GM21737 (cell line): ENCODE results near the gene SPTBN5.
A peak's percentile ranks its signal among the peaks of the same experiment; 100 is the strongest.

Experiments
- ATAC-seq: cut with Tn5 transposase; IDR thresholded peaks from one replicate; pipeline ENCODE4 v1.9.1; 2021; ENCODE audit warnings: mild to moderate bottlenecking, moderate library complexity; ENCODE audit not compliant: unreplicated experiment

SPTBN5 gene

DNA sequence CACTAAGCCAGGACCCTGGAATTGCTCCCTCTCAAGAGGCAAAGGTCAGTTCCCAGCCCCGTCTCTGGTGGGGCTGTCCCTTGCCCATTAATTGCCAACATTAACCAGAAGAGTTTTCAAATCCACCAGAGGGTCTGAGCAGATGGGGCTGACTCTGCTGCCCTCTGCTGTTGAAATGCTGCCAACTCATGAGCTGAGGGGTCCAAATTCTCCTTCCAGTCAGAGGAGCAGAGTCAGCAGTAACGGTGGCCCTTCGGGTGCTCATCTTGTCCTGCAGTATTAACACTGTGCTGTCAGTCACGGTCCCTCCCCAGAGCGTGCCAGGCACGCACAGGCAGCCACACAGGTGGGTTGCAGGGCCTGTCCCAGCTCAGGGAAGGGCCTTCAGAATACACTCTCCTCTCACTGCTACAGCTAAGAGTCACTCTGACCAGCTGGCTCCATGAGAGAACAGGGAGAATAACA is 10.7 kb upstream of the SPTBN5 start:
- ATAC-seq: peak; percentile 54

DNA sequence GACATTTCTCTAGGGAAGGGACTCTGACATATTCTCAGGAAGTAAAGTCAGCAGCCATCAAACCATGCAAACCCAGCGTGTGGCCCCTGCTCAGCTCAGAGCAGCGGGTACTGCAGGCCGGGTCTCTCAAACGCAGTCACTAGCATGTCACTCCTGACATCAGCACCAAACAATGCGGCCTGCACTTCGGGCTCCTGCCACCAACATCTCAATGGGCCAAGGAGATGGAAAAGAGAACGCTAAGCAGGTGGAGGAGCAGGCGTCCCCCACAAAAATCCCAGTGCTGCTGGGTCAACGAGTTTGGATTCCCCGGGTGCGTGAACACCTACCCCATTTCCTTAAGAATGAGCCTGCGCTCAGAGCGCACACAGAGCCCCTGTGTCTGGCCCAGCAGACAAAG is 9.9 kb upstream of the SPTBN5 start:
- ATAC-seq: no peak

DNA sequence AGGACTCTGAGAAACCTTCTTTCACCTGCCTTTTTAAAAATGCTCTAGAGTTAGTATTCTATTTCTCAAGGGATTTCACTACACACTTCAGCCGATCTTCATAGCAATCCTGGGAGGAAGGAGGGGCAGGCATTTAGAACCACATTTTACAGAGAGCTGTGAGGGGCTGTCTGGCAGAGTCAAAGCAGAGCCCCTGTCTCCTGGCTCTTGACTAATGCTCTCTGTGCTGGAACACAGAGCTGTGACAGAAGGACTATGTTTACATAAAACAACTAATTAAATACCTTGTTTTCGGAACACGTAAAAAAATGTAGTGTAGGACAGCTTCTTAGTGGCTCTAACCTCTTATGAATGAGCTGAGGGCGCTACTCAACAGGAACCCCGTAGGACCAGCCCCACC is 7.6 kb upstream of the SPTBN5 start:
- ATAC-seq: no peak

DNA sequence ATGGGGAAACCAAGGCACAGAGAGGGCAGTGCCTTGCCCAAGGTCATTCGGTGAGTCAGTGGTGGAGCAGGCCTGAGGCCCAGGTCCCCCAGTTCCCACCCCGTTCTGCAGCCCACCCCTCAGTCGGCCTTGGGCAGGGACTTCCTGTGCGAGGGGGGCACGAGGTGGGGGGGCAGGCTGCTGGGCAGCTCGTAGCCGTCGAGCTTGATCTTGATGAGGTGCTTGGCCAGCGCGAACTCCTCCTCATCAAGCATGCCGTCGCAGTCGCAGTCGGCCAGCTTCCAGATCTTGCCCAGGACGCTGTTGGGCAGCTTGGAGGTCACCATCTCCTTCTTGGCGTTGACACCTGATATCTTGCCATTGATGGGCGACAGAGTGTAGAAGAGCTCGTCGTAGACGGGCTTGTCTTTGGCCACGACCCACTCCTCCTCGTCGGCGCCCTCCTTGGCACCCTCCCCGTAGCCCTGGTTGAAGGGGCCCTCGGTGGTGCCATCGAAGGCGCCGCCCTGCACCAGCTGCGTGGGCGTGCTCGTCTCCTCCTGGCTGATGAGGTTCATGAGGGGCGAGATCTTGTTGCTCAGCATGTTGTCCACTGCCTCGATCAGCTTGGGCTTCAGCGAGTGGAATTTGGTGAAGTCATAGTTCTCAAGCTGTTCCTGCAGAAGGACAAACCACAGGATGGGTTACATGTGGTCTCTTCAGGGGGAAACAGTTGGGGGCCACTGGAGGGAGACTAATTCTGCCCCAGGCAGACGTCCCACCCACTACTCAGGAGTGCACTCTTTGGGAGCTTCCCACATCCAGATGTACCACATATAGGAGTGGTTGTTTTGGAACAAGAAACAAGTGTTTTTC is 6.9 kb upstream of the SPTBN5 start:
- ATAC-seq: no peak

DNA sequence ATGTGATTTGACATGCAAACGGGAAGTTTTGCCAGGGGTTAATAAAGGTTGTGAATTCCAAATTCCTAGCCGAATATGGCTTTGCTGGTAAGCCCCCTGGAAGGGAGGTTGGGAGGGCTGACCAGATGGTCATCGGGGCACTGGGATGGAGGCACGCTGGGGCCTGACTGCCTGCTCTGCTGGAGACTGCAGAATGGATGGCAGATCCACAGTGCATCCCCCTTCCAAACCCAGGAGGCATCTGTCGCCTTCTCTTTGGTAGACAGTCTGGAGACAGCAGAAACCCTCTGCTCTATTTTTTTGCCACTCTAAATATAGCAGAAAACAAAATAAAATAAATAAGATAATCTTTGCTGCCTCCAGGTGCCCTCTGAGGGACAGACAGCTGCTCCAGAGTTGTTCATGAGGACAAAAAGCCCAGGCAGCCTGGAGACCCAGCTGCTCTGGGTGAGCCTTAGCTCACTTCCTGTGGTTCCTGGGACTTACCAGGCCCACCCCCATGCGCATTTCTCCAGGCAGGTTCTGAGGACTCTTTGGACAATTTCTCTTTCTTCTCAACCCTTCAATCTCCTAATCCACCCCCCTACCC is 6.1 kb upstream of the SPTBN5 start:
- ATAC-seq: no peak

DNA sequence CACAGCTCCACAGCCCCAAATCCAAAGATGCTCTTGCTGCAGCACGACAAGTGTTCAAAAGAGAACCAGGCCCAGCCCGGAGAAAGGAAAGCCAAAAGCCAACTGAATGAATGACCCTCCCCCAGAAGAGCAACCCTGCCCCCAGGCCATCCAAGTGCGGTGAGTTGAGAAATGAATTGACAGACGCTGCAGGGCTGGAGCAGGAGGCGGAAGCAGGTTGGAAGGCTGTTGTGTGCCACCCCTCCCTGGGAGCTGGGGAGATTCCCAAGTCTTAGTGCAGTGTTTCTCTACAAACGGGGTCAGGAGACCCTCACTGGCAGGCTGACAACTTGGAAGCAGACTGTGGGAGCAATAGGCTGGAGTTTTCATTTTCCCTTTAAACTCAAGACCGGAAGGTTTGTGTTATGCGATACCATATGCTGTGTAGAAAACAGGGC is 3.5 kb upstream of the SPTBN5 start:
- ATAC-seq: no peak

DNA sequence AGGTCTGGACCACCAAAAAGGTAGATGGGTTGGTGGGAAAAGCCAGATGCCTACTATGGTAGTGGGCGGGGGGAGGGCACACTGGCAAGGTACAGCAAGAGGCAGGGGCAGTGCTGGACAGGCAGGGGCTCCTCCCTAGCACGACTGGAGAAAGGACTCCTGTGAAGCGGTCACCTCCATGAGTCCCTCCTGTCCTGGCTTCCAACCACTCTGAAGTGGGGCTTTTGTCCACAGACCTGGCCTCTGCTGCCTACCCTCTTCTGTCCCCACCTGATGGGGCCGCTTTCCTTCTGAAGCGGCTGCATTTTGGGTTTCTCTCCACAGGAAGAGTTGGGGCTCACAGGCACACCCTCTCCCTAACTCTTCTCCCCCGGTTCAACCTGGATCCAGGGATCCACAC is 2.7 kb upstream of the SPTBN5 start:
- no peak for ATAC-seq

DNA sequence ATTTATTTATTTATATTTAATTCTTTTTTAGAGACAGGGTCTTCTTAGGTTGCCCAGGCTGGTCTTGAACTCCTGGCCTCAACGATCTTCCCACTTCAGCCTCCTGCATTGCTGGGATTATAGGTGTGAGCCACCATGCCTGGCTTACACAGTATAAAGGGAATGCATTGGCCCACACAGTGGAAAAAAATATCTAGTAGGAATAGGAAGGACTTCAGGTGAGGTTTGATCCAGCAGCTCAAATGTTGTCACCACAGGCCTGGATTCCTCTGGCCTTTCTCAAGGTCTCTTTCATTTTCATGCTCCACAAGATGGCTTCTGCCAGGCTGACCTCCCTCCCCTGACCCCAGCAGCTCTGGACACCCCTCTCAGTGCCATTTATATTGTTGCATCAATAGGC is 2.1 kb upstream of the SPTBN5 start:
- ATAC-seq: no peak

DNA sequence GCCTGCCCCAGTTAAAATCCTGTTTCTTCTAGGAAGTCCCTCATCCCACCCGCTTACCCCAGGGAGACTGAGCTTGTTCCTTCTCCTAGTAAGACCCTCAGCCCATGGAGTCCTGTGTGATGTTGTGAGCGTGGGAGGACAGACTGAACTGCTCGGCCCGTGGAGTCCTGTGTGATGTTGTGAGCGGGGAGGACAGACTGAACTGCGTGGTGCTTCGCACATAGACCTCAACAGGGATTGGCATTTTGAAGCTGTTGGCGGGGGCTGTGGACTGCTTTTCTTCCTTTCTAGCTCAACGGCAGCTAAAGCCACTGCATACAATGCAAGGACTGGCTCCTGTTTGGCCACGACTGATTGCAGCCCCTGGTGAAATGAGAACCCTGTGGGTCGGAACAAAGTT is 1.6 kb upstream of the SPTBN5 start:
- ATAC-seq: no peak

DNA sequence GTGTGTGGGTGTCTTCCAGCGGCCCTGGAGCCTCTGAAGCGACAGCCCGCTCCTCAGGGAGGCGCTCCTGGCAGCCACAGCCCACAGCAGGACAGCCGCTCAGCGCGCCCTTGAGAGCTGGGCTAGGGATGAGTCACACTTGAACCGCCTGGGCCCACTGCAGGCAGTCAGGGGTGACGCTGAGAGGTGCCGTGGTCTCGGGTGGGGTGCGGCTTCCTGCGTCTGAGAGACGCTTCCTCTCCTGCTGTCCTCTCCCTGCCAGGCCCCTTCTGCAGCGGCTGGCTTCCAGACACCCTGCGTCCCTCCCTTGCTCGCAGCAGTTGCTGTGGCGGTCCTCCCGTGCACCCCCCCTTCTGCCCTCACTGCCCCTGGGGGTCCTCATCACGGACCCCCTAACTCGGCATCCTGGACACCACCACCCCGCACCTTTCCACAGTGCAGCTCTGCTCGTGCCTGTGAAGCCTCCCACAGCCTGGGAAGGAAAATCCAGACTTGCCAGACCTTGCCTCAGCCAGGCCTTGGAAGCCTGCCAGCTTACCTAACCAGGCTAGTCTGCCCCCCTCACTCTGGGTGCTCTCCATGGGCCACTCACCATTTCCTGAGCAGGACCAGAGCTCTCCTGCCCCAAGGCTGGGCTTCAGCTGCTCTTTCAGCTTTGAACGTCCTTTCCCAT is 1.1 kb upstream of the SPTBN5 start:
- peak; percentile 81 for ATAC-seq

DNA sequence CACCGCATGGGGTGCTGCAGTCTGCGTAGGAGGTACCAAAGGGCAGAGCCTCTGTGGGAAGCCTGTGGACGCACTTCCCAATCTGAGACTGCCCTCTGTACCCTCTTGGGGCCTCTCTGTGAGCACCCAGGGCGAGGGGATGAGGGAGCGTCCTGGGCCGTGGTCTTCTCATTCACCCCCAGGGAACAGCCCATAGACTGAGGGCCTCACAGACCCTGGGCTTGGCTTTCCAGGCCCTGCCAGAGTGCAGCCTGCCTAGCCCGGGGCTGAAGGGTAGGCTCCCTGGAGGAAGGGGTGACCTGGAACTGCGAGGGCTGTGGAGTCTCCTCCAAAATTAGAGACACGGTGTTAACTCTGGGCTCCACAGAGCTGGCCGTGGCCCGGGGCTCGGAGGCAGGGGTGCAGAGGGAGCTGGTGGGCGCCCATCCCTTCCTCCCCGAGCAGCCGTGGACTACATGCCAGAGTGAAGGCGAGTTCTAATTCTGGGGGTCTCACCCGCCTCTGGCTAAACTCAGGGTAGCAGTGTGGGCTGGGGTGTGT is 468 bp upstream of the SPTBN5 start:
- no peak for ATAC-seq

DNA sequence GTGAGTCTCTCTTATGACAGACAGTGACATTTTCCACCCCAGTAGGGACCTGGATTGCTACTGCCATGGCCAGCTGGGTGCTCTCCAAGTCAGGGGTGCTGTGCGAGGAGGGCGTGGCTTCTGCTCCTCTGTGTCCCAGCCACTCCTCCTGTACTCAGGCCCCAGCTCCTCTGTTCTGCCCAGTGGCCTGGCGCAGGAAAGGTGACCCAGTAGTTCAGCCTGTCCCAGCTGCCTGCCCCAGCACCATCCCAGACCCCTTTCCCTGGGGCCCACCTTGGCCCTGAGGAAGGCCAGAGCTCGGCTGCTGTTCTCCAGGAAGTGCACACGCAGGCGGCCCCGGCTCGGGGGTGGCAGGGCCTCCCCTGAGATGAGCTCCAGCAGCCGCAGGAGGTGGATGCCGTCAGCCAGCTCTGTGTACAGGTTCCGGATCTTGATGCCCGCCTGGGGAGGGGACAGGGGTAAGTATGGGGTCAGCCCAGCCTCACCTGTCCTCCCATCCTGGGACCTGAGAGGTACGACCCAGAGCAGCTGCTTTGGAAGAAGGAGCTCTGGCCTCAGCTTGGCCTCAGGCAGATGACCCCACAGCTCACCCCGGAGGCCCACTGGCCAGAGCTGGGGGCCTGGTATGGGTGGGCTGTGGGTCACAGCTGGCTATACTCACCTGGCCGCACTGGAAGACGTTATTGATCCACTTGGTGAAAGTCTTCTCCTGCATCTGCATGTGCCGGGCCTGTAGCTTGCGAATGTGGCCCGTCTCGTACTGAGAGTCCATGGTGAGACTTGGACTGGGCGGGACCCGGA is 1.0 kb downstream of the SPTBN5 start:
- no peak for ATAC-seq

DNA sequence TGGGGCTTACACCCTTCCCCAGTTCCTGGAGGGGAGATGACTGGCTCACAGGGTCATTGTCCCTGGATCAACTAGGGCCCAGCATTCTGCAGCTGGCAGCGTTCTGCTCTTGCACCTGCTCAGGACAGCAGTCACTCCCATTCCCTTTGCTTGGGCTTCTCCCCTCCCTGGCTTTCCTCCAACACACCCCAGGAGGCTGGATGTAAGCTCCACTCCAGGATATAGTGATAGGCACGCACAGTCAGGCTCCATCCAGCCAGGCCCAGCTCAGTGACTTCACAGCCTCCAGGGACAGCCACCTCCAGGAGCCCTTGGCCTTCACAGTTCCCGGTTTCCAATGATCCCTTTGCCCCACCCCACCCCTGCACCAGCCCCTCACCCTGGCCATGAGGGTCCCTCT is 1.9 kb downstream of the SPTBN5 start:
- no peak for ATAC-seq

DNA sequence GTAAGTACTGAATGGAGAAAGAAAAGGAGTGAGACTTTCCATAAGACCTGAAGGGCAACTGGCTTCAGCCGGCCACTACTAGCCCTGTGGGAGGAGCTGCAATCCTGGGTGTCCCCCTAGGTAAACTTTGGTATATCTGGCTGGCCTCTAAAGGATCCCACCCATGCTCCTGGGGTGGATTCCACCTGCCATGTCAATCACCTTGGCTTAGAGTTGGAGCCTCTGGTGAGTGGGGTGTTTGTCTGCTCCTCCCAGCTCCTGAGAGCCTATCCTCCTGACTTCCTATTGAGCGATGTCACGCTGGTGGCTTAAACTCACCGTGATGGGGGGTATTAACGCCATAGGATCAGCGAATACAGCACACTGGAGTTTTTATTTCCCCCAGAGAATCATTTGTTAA is 2.6 kb downstream of the SPTBN5 start:
- no peak for ATAC-seq

DNA sequence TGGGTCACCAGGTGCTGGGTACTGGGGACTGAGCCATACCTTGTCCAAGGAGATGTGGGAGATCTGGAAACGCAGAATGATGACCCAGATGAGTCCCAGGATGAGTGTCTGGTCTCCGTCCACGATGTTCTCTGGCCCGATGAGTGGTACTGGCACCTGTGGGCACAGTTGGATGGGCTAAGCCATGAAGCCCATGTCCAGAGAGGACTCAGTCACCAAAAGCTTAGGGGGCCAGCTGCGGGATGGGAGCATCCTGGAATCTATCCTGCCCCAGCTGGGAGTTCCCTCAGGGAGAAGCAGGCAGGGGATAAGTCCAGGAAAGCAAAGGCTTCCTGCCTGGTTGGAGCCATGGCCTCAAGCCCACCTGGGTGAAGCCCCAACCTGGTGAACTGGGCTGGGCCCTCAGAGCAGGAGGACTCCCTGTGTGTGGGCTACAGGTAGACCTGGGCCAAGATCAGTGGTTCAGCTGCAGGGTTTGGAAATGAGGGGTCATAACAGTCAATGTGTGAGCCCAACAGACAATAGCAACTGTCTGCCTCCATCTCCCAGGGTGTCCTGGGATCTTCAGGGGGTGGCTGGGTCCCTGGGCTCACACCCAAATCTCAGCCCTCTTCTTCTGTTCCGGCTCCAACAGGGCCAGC is 3.7 kb downstream of the SPTBN5 start:
- no peak for ATAC-seq

DNA sequence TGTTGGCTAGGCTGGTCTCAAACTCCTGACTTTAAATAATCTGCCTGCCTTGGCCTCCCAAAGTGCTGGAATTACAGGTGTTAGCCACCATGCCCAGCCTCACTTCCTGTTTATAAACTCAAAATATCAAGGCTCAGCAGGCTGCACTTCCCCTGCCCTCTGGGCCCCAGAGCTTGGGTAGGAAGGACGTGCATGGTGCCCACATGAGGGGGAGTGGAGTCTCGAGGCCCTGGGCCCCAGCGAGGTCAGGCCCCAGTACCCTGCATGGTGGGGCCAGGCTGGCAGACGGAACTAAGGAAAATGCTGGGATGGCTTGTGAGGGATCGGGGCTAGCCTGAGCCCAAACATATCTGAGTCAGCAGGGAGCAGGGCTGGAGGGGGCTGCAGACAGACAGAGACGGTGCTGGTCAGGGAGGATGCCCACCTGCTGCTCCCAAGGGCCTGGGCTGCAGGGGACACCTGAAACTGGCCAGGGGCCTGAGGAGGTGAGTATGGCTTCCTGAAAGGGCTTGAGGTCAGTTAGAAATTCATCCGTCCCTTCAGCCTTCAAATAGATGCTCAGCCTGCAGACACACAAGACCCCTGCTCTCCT is 5.1 kb downstream of the SPTBN5 start:
- no peak for ATAC-seq

DNA sequence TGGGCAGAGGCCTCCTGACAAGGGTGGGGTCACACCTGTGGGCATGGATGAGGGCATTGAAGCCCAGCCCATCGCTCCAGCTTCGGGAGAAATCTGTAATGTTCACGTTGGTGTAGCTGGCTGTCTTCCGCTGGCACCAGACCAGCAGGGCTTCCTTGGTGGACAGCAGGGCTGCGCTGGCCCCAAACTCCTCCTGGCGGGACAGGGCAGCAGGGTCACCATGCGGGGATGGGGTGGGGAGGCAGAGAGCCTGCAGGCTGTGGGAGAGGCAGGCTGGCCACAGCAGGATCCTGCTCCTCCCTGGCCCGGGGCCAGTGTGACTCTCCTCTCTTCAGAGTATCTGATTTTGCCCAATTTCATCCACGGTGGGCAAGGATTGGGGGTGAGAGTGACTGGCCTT is 6.0 kb downstream of the SPTBN5 start:
- ATAC-seq: no peak

DNA sequence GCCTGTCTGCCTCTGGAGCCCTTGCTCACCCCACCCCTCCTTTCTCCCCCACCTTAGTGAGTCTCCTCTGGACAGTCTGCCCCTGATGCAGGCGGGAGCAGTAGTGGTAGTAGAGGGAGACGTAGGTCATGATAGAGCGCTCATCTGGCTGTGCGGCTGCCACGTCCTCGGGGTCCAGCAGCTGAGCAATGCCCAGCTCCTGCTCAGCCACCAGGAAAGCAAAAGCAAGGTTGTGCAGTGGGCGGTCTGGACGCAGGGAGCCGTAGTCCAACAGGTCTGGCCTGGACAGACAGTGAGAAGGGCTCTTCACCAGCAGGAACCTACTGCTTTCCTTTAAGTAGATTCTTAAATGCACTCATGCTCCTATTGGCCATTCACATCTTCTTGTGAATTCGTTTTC is 6.7 kb downstream of the SPTBN5 start:
- ATAC-seq: no peak

DNA sequence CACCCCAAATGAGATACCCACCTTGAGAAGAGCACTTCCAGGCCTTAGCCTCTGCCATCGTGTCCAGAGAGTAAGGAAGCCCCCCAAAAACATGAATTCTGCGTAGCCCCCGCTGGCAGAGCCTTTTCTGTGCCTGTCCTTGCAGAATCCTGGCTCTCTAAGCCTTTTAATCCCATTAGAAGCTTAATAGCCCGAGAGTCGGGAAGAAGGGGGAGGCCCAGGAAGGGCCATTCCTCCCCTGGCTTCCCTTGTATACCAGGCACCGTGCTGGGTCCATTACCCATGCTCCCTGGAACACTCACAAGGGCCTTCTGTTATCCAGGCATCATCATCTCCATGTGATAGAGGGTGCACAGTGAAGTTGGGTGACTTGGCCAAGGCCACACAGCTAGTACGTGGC is 7.1 kb downstream of the SPTBN5 start:
- no peak for ATAC-seq

DNA sequence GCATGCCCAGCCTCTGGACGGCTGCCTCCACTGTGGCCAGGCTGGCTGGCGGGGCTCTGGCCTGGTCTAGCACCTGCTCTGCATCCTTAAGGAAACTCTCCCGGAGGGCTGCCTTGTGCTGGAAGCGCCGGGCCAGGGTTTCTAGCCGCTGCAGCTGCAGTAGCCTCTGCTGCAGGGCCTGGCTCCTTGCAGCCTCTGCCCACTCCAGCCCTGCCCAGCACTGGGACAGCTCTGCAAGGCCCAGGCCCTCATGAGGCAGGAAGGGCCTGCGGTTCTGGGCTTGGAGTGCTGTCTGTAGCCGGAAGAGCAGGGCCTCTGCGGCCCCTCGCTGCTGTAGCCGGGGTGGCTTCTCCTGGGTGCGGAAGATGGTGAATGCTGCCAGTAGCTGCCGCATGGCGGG is 8.0 kb downstream of the SPTBN5 start:
- no peak for ATAC-seq
